Type B pancreatic cell (in vitro differentiated cells): ENCODE measurements around the gene TMEM132E. TPM values are rescaled to one million over a fixed set of nuclear protein-coding genes. Genes with fewer than 3 reads are reported as not detected.

Experiments used
- DNase-seq: peaks from one replicate; pipeline ENCODE4 v3.0.0; 2021; ENCODE audit warnings: mixed read lengths; ENCODE audit not compliant: unreplicated experiment; ENCODE audit errors: extremely low spot score
- H3K27ac Mint-ChIP-seq: 2 replicates; pipeline ENCODE4 v1.8.0; 2021; ENCODE audit warnings: mild to moderate bottlenecking, mixed read lengths
- H3K27me3 Mint-ChIP-seq: 2 replicates; pipeline ENCODE4 v1.8.0; 2021; ENCODE audit warnings: mixed read lengths
- H3K36me3 Mint-ChIP-seq: 2 replicates; pipeline ENCODE4 v1.8.0; 2021; ENCODE audit warnings: mixed read lengths
- H3K4me1 Mint-ChIP-seq: one replicate; pipeline ENCODE4 v1.8.0; 2021; ENCODE audit warnings: mixed read lengths; ENCODE audit not compliant: unreplicated experiment
- H3K4me3 Mint-ChIP-seq: 2 replicates; pipeline ENCODE4 v1.8.0; 2021; ENCODE audit warnings: mild to moderate bottlenecking, mixed read lengths
- H3K9me3 Mint-ChIP-seq: 2 replicates; pipeline ENCODE4 v1.8.0; 2021; ENCODE audit warnings: mixed read lengths
- total RNA-seq: library from RNA; stranded (reverse); gene quantifications from 2 replicates; pipeline ENCODE4 v1.2.1, GENCODE V29; 2021; ENCODE audit warnings: low replicate concordance
- TF ChIP-seq, protein P1 (sequence below): fragments of 200-600 bp; sonication (generic); conservative IDR thresholded peaks from 2 replicates; pipeline ENCODE4 v1.5.0; 2021; ENCODE audit warnings: antibody characterized with exemption, mild to moderate bottlenecking

Gene TMEM132E
- total RNA-seq, 1 donor from 2014 or later, result 0.92 TPM

DNA sequence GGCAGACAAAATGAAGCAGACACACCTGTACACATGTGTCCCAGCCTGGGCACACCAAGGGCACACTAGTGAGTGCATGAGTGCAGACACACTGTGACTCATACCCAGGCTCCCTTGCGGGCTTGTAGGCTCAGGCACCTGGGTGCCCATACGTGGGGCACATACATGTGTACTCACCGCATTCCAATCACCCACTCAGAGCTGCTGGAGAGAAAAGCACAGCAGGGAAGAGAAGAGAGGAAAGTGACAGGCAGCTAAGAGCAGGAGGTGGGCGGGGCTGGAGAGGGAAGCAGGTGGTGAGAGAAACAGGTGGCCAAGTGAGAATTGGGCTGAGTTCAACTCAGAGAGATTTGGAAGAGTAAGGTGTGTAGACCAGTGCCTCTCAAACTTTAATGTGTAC, 54.0 kb downstream of the TMEM132E start:
- no peaks in the 10 kb centered on the region for H3K9me3 Mint-ChIP-seq
- H3K4me1 Mint-ChIP-seq, result no peaks in the 10 kb centered on the region
- H3K27ac Mint-ChIP-seq, result no peak overlapping the region
- DNase-seq, result no peak
- H3K27me3 Mint-ChIP-seq, result peaks cover 55% of the 10 kb centered on the region
- H3K4me3 Mint-ChIP-seq, result no peak overlapping the region
- H3K36me3 Mint-ChIP-seq, result no peaks in the 10 kb centered on the region
- TF ChIP-seq, protein P1, sequence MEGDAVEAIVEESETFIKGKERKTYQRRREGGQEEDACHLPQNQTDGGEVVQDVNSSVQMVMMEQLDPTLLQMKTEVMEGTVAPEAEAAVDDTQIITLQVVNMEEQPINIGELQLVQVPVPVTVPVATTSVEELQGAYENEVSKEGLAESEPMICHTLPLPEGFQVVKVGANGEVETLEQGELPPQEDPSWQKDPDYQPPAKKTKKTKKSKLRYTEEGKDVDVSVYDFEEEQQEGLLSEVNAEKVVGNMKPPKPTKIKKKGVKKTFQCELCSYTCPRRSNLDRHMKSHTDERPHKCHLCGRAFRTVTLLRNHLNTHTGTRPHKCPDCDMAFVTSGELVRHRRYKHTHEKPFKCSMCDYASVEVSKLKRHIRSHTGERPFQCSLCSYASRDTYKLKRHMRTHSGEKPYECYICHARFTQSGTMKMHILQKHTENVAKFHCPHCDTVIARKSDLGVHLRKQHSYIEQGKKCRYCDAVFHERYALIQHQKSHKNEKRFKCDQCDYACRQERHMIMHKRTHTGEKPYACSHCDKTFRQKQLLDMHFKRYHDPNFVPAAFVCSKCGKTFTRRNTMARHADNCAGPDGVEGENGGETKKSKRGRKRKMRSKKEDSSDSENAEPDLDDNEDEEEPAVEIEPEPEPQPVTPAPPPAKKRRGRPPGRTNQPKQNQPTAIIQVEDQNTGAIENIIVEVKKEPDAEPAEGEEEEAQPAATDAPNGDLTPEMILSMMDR, result no peak

DNA sequence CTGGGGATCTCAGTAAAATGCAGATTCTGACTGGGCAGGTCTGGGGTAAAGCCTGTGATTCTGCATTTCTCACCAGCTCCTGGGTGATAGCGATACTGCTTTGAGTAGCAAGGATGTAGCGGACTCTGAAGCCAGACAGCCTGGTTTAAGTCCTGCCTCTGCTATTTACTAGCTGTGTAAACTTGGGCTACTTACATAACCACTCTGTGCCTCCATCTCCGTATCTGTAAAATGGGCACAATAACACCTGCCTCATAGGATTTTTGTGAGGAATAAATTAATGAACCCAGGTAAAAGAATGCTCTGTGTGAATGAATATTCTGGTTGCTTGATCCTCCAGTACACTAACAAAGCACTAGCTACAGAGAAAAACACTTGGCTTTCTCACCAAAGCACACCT, 54.4 kb downstream of the TMEM132E start:
- Mint-ChIP-seq H3K9me3 (no peaks in the 10 kb centered on the region), H3K4me3 (no peak overlapping the region), H3K27me3 (peaks cover 55% of the 10 kb centered on the region), H3K36me3 (no peaks in the 10 kb centered on the region), H3K4me1 (no peaks in the 10 kb centered on the region), H3K27ac (no peak overlapping the region)
- DNase-seq, result no peak
- TF ChIP-seq, protein P1, result no peak

DNA sequence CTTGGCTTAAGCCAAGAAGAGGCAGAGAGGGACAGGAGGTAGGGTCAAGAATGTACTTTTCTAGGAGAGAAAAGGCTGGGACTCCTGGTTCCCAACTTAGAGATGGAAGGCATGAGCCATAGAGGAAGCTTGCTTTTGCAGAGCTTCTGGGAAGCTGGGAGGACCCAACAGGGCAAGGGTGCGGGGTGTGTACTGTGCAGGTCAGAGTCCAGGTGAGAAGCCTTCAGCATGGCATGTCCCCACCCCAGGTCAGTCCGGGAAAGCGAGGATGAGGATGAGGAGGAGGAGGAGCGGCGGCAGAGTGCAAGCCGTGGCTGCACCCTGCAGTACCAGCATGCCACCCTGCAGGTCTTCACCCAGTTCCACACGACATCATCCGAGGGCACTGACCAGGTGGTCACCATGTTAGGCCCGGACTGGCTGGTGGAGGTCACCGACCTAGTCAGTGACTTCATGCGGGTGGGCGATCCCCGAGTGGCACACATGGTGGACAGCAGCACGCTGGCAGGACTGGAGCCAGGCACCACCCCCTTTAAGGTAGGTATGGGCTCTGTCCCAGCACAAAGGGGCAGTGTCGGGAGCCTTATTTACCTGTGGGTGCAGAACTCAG, 55.3 kb downstream of the TMEM132E start:
- DNase-seq, result no peak
- Mint-ChIP-seq H3K4me3 (no peak overlapping the region), H3K4me1 (no peaks in the 10 kb centered on the region), H3K36me3 (no peaks in the 10 kb centered on the region), H3K9me3 (no peaks in the 10 kb centered on the region), H3K27me3 (peaks cover 54% of the 10 kb centered on the region), H3K27ac (no peak overlapping the region)
- TF ChIP-seq, protein P1, result no peak

DNA sequence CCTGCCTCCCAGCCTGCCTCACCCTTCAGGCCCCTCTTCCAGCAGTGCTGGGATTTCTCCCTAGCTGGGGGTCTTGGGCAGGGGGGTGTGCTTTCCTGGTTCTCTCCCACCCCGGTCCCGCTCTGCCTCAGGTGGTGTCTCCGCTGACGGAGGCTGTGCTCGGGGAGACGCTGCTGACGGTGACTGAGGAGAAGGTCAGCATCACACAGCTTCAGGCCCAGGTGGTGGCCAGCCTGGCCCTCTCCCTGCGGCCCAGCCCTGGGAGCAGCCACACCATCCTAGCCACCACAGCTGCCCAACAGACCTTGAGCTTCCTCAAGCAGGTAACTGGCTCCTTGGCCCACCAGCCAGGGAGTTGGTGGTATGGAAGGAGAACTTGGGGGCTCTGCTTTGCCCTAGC, 56.5 kb downstream of the TMEM132E start:
- DNase-seq, result no peak
- Mint-ChIP-seq H3K4me3 (no peak overlapping the region), H3K9me3 (no peaks in the 10 kb centered on the region), H3K36me3 (no peaks in the 10 kb centered on the region), H3K4me1 (no peaks in the 10 kb centered on the region), H3K27ac (no peak overlapping the region), H3K27me3 (peaks cover 65% of the 10 kb centered on the region)
- TF ChIP-seq, protein P1, result no peak

DNA sequence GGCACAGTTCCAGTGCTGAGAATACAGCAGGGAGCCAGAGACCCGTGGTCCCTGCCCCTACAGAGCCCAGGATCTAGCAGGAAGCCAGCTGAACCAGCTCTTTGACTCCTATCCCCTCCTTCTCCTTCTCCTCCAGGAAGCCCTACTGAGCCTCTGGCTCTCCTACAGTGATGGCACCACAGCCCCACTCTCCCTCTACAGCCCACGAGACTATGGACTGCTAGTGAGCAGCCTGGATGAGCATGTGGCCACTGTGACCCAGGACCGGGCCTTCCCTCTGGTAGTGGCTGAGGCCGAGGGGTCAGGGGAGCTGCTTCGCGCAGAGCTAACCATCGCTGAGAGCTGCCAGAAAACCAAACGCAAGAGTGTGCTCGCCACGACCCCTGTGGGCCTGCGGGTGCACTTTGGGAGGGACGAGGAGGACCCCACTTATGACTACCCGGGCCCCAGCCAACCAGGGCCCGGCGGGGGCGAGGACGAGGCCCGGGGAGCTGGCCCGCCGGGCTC, 57.7 kb downstream of the TMEM132E start:
- TF ChIP-seq, protein P1, result no peak
- Mint-ChIP-seq H3K9me3 (no peaks in the 10 kb centered on the region), H3K27me3 (peaks cover 67% of the 10 kb centered on the region), H3K27ac (no peak overlapping the region), H3K4me1 (no peaks in the 10 kb centered on the region), H3K4me3 (no peak overlapping the region), H3K36me3 (no peaks in the 10 kb centered on the region)
- DNase-seq, result no peak
